Spleen (tissue), 11 donors: ENCODE results near the gene PLEKHM2. TPM values are rescaled to one million over a fixed set of nuclear protein-coding genes. Genes with fewer than 3 reads are reported as not detected.
A peak's percentile ranks its signal among the peaks of the same experiment; 100 is the strongest.

Source experiments
- DNase-seq: peaks from one replicate; pipeline ENCODE4 v3.0.0-alpha.2; 2020
- H3K27ac ChIP-seq, 8 donors: fragments of 200-600 bp; sonication (generic) in 7 of 8; 1 replicate in 4 of 8; 2 replicates in 4 of 8; pipeline versions ENCODE4 v1.5.0 to v1.8.0; 2016 to 2021; ENCODE audit warnings: inconsistent platforms in 4 of 8, mild to moderate bottlenecking in 4 of 8, moderate library complexity in 1 of 8
- H3K27me3 ChIP-seq, 7 donors: fragments of 200-600 bp; sonication (generic) in 6 of 7; replicated peaks in 1 of 7; 1 replicate in 4 of 7; 2 replicates in 3 of 7; pipeline versions ENCODE4 v1.5.0 to v1.8.0; 2016 to 2021; ENCODE audit warnings: inconsistent platforms in 3 of 7, mild to moderate bottlenecking in 1 of 7
- H3K36me3 ChIP-seq, 6 donors: fragments of 200-600 bp; sonication (generic) in 5 of 6; 1 replicate in 4 of 6; 2 replicates in 2 of 6; pipeline versions ENCODE4 v1.5.0 to v1.8.0; 2016 to 2021; ENCODE audit warnings: inconsistent platforms in 2 of 6
- H3K4me1 ChIP-seq, 6 donors: fragments of 200-600 bp; sonication (generic) in 5 of 6; 1 replicate in 3 of 6; 2 replicates in 3 of 6; pipeline versions ENCODE4 v1.5.0 to v1.8.0; 2016 to 2021; ENCODE audit warnings: inconsistent platforms in 3 of 6
- H3K4me3 ChIP-seq, 8 donors: fragments of 200-600 bp; sonication (generic) in 7 of 8; 1 replicate in 4 of 8; 2 replicates in 4 of 8; pipeline versions ENCODE4 v1.5.0 to v1.8.0; 2016 to 2021; ENCODE audit warnings: inconsistent platforms in 4 of 8, mild to moderate bottlenecking in 4 of 8, moderate library complexity in 2 of 8
- H3K9me3 ChIP-seq, 8 donors: fragments of 200-600 bp; sonication (generic) in 7 of 8; 1 replicate in 4 of 8; 2 replicates in 4 of 8; pipeline versions ENCODE4 v1.5.0 to v1.8.0; 2016 to 2021; ENCODE audit warnings: inconsistent platforms in 4 of 8
- POLR2A ChIP-seq, 3 donors: fragments of 450-650 bp; IDR thresholded peaks; one replicate each; pipeline ENCODE4 v1.5.1; 2017; ENCODE audit warnings: antibody characterized with exemption in 3 of 3, mild to moderate bottlenecking in 1 of 3
- POLR2AphosphoS5 ChIP-seq, 3 donors: sonication (generic); formaldehyde crosslinking; IDR thresholded peaks; one replicate each; pipeline ENCODE4 v1.5.1; 2017; ENCODE audit warnings: antibody characterized with exemption in 3 of 3
- WGBS, 5 donors: extraction: QIAGEN DNeasy Blood & Tissue Kit in 3 of 5; methylation state at CpG; one replicate each; pipeline versions ENCODE4 v1.1.5 to v1.1.7; 2013 to 2018; 5-methylcytosine and 5-hydroxymethylcytosine counted together
- intact Hi-C: fragments of 100-400 bp; cut with DNase I; formaldehyde crosslinking; loops from one replicate; pipeline ENCODE4 v1.15.0; 2023; ENCODE audit warnings: low total_unique reads
- polyA plus RNA-seq, 3 donors: library from polyadenylated mRNA; stranded (reverse); fragments of 200-250 nt; gene quantifications; one replicate each; pipeline ENCODE4 v1.2.1, GENCODE V29; 2013
- total RNA-seq, 7 donors: library from RNA; depleted of rRNA in 3 of 7; stranded (reverse); fragments of >200 nt in 3 of 7; fragmentation: NEBNext Ultra II Directional in 4 of 7; extraction: Animal tissue kit (Norgen Biotek cat#: 25700) in 4 of 7; gene quantifications; one replicate each; pipeline versions ENCODE4 v1.1.0 to v1.2.1, GENCODE V29; 2016 to 2021
- TF ChIP-seq, protein P1 (sequence below), 11 experiments: fragments of 200-600 bp in 7 of 11; fragments of 450-650 bp in 4 of 11; sonication (generic) in 4 of 11; IDR thresholded peaks in 8 of 11; conservative IDR thresholded peaks in 3 of 11; 1 replicate in 7 of 11; 2 replicates in 4 of 11; pipeline versions ENCODE4 v1.4.0 to v1.8.0; 2016 to 2021; ENCODE audit warnings: antibody characterized with exemption in 11 of 11, inconsistent platforms in 4 of 11, mild to moderate bottlenecking in 1 of 11
- donor health status: healthy with polysubstance abuse.
- donor health status: DM: no; HTN: no; CAD: no; lungs with moderate emphysema.
- donor health status: DM: no; HTN: no; CAD: no.
- donor health status: Bipolar disorder and iron deficiency.
- donor health status: healthy.
- donor health status: DM: no; HTN: no; CAD: no.
- donor health status: DM: yes; HTN: yes; CAD: no.

Gene PLEKHM2
- total and polyA plus RNA-seq, 10 donors: 25.9 to 96.0 (median 60.6) TPM

DNA sequence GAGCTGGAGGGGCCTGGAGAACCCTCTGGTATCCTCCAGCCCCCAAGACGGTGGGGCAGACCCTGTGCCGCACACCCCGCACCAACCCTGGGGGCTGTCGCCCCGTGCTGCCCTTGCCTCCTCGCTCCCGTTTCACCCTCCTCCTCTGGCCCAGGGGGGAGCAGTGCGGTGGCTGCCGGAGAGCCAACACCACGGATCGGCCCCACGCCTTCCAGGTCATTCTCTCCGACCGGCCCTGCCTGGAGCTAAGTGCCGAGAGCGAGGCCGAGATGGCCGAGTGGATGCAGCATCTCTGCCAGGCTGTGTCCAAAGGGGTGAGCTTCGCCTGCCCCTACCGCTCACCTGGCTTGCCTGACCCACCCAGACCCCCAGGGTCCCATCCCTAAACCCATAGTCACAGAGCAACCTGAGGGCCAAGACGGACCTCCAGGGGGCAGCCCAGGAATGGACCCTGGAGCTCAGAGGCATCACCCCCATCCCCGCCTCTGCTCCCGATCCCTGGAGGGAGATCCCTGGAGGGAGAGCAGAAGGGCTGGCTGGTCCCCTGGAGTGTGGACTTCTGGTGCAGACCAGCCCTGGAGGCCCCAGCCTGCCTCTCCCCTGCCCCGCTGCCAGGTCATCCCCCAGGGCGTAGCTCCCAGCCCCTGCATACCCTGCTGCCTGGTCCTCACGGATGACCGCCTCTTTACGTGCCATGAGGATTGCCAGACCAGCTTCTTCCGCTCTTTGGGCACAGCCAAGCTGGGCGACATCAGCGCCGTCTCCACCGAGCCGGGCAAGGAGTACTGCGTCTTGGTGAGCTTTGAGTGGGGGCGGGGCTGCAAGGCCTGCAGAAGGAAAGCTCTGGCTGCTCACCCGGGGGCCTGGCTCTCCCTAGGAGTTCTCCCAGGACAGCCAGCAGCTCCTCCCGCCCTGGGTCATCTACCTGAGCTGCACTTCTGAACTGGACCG is 47.9 kb downstream of the PLEKHM2 start:
- no peak for DNase-seq
- Histone ChIP-seq H3K4me3 (no peak overlapping the region), H3K27me3 (no peaks in the 10 kb centered on the region), H3K36me3 (peaks cover 7 to 95% (median 80%) of the 10 kb centered on the region in 6 donors), H3K27ac (no peak overlapping the region), H3K9me3 (no peaks in the 10 kb centered on the region), H3K4me1 (peaks cover 0 to 26% (median 10%) of the 10 kb centered on the region in 6 donors)
- intact Hi-C loops: no loop called here
- 94 to 97% (median 95%) methylated on average over 33 to 39 of the region's 39 CpGs for WGBS, 5 donors
- TF ChIP-seq POLR2A (IDR thresholded peaks at IDR 0.05) (no peak), POLR2AphosphoS5 (IDR thresholded peaks at IDR 0.05) (no peak)
- TF ChIP-seq, protein P1, sequence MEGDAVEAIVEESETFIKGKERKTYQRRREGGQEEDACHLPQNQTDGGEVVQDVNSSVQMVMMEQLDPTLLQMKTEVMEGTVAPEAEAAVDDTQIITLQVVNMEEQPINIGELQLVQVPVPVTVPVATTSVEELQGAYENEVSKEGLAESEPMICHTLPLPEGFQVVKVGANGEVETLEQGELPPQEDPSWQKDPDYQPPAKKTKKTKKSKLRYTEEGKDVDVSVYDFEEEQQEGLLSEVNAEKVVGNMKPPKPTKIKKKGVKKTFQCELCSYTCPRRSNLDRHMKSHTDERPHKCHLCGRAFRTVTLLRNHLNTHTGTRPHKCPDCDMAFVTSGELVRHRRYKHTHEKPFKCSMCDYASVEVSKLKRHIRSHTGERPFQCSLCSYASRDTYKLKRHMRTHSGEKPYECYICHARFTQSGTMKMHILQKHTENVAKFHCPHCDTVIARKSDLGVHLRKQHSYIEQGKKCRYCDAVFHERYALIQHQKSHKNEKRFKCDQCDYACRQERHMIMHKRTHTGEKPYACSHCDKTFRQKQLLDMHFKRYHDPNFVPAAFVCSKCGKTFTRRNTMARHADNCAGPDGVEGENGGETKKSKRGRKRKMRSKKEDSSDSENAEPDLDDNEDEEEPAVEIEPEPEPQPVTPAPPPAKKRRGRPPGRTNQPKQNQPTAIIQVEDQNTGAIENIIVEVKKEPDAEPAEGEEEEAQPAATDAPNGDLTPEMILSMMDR (IDR thresholded peaks at IDR 0.05 in 8 of 11, conservative IDR thresholded peaks at IDR 0.05 in 3 of 11): no peak

DNA sequence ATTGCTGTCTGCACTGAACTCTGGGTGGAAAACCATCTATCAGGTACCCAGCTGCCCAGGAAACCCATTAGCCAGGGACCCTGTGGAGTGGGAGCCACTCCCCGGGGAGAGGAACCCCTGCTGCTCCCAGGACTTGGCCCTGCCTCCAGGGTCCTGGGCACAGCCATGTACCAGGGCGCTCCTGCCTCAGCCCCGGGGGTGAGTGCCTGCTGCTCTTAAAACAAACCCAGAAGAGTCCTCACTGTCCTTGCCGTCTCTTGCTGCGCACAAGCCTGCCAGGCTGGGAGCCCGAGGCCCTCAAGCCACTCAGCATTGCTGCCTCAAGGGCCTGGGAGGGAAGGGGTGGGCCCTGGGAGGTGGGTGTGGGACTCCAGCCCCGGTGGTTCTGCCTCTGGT is 48.6 kb downstream of the PLEKHM2 start:
- H3K27me3 ChIP-seq: no peaks in the 10 kb centered on the region
- peaks cover 0 to 24% (median 10%) of the 10 kb centered on the region in 6 donors for H3K4me1 ChIP-seq
- TF ChIP-seq, protein P1 (IDR thresholded peaks at IDR 0.05 in 8 of 11, conservative IDR thresholded peaks at IDR 0.05 in 3 of 11): no peak
- no peak for TF ChIP-seq POLR2A (IDR thresholded peaks at IDR 0.05)
- TF ChIP-seq POLR2AphosphoS5 (IDR thresholded peaks at IDR 0.05): no peak
- intact Hi-C loops: no loop called here
- H3K4me3 ChIP-seq: no peak overlapping the region
- 86 to 94% (median 92%) methylated on average over 2 to 7 of the region's 7 CpGs for WGBS, 5 donors
- no peaks in the 10 kb centered on the region for H3K9me3 ChIP-seq
- DNase-seq: no peak
- no peak overlapping the region for H3K27ac ChIP-seq
- peaks cover 3 to 89% (median 74%) of the 10 kb centered on the region in 6 donors for H3K36me3 ChIP-seq

DNA sequence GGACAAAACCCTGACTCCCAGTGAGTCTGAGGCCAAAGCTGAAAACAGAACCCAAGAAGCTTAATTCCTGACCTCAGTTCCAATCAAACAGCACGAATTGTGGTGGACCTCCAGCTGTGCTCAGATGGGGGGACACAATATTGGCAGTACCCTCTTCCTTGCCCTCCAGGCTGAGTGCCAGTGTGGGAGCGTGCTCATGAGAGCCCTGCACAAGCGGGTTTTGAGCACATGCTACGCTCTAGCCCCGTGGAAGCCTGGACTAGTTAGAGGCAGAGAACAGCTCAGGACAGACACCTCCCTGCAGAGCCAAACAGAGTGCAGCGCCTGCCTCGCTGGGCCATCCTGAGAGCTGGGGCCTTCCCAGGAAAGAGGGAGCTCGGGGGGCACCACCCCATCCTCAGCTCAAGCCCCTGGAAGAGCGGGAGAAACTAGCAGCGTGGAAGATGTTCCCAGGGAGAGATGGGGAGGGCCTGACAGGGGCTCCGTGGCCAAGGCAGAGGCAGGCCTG is 49.2 kb downstream of the PLEKHM2 start:
- no peak for DNase-seq
- H3K9me3 ChIP-seq: no peaks in the 10 kb centered on the region
- no peaks in the 10 kb centered on the region for H3K27me3 ChIP-seq
- WGBS, 5 donors: 94 to 96% (median 94%) methylated on average over 10 to 11 of the region's 11 CpGs
- H3K4me3 ChIP-seq: no peak overlapping the region
- peaks cover 0 to 83% (median 68%) of the 10 kb centered on the region in 6 donors for H3K36me3 ChIP-seq
- intact Hi-C loops: no loop called here
- TF ChIP-seq POLR2A (IDR thresholded peaks at IDR 0.05) (no peak), POLR2AphosphoS5 (IDR thresholded peaks at IDR 0.05) (no peak)
- TF ChIP-seq, protein P1 (IDR thresholded peaks at IDR 0.05 in 8 of 11, conservative IDR thresholded peaks at IDR 0.05 in 3 of 11): no peak
- no peak overlapping the region for H3K27ac ChIP-seq
- peaks cover 0 to 19% (median 9%) of the 10 kb centered on the region in 6 donors for H3K4me1 ChIP-seq

DNA sequence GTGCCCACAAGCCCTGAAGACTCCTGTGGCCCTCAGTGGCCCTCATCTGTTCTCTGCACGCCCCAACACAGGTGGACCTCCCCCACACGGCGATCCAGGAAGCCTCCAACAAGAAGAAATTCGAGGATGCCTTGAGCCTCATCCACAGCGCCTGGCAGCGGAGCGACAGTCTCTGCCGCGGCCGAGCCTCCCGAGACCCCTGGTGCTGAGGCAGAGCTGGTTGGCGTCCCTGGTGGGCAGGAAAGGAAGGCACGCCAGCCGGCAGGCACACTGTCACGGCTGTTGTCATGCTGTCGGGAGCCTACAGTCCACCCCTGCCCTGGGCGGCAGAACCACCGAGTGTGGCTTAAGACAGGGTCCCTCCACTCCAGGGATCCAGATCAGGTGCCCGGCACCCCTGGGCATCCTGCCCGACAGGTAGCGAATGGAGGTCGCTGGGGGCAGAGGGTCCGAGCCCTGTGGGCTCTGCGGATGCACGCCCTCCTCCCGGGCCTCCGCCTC is 49.7 kb downstream of the PLEKHM2 start:
- TF ChIP-seq, protein P1 (IDR thresholded peaks at IDR 0.05 in 8 of 11, conservative IDR thresholded peaks at IDR 0.05 in 3 of 11): no peak
- TF ChIP-seq POLR2A (IDR thresholded peaks at IDR 0.05) (no peak), POLR2AphosphoS5 (IDR thresholded peaks at IDR 0.05) (peak in 1 of 3 donors; percentile 60)
- peaks cover 0 to 19% (median 6%) of the 10 kb centered on the region in 6 donors for H3K4me1 ChIP-seq
- no peaks in the 10 kb centered on the region for H3K27me3 ChIP-seq
- H3K27ac ChIP-seq: no peak overlapping the region
- H3K9me3 ChIP-seq: no peaks in the 10 kb centered on the region
- no peak for DNase-seq
- peaks cover 0 to 78% (median 63%) of the 10 kb centered on the region in 6 donors for H3K36me3 ChIP-seq
- intact Hi-C loops: no loop called here
- no peak overlapping the region for H3K4me3 ChIP-seq
- 89 to 96% (median 94%) methylated on average over 23 to 27 of the region's 27 CpGs for WGBS, 5 donors
